HFFc6 (cell line): ENCODE data around the gene PTPN14. TPM values are rescaled to one million over a fixed set of nuclear protein-coding genes. Genes with fewer than 3 reads are reported as not detected.

Source experiments
- DNase-seq: peaks from one replicate; pipeline ENCODE4 v3.0.0-alpha.2; 2018
- H3K27ac Mint-ChIP-seq: 2 replicates; pipeline ENCODE4 v1.8.0; 2020; ENCODE audit warnings: mild to moderate bottlenecking, mixed read lengths
- H3K27me3 Mint-ChIP-seq: 2 replicates; pipeline ENCODE4 v1.8.0; 2021; ENCODE audit warnings: mild to moderate bottlenecking, moderate library complexity, mixed read lengths; ENCODE audit not compliant: insufficient read depth
- H3K36me3 Mint-ChIP-seq: 2 replicates; pipeline ENCODE4 v1.8.0; 2021; ENCODE audit warnings: low read depth, mixed read lengths
- H3K4me1 Mint-ChIP-seq: 2 replicates; pipeline ENCODE4 v1.8.0; 2020; ENCODE audit warnings: low read depth, mixed read lengths
- H3K4me3 Mint-ChIP-seq: 2 replicates; pipeline ENCODE4 v1.8.0; 2020; ENCODE audit warnings: mild to moderate bottlenecking, moderate library complexity, mixed read lengths
- H3K9me3 Mint-ChIP-seq: 2 replicates; pipeline ENCODE4 v1.8.0; 2020; ENCODE audit warnings: mild to moderate bottlenecking, mixed read lengths
- total RNA-seq, 6 experiments: library from RNA; stranded (reverse); fragmentation: NEBNext Ultra II Directional; extraction: Animal tissue kit (Norgen Biotek cat#: 25700); gene quantifications; 2 replicates in 1 of 6; 3 replicates in 5 of 6; pipeline ENCODE4 v1.2.3, GENCODE V29; 2021
- TF ChIP-seq, protein P1 (sequence below): fragments of 200-600 bp; sonication (generic); IDR thresholded peaks from 2 replicates; pipeline ENCODE4 v1.5.0; 2021; ENCODE audit warnings: antibody characterized with exemption, mild to moderate bottlenecking

Gene PTPN14
- total RNA-seq, 6 experiments from 2014 or later = 93.6 to 140 (median 106) TPM

DNA sequence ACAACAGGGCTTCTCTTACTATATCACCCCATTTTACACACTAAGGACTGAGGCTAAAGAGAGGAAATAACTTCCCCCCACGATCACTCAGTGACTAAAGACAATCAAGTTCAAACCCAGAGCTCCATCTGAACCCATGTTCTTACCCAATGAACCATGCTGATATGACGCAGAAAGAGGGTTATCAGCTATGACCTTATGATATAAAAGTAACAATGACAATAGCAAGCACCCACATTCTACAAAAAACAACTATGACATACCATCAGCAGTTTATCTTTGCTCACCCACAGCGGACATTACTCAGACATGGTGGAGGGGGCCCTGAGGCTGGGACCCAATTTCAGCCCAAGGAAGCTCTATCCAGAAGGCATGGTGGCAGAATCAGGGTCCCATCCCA lies 75.7 kb downstream of the PTPN14 start:
- Mint-ChIP-seq H3K36me3 (peaks cover 17% of the 10 kb centered on the region), H3K4me1 (peaks cover 79% of the 10 kb centered on the region)

DNA sequence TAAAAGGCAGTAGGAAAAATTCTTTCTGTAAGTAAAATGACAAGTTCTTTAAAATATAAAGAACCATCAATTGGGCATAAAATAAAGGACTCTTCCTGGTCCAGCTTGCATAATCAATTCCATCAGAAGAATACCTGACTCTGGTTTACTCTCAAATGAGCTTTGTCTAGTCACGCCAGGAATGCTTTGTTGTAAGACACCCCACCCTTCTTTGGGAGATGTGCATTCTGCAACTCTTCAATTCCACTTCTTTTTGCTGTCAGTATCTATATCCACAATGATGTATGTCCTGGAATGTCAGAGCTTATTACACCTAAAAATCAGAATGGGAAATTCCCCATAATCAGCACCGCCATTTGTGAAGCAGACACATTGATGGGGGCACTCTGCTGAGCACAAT lies 76.1 kb downstream of the PTPN14 start:
- H3K36me3 Mint-ChIP-seq = peaks cover 14% of the 10 kb centered on the region

More for the DNA sequence above, 75.7 kb downstream of the PTPN14 start:
- DNase-seq = no peak
- Mint-ChIP-seq H3K4me3 (peak overlapping the region; percentile 69), H3K9me3 (no peaks in the 10 kb centered on the region), H3K27me3 (0 out of 2 replicates have a peak, but pooled peaks cover 2% of the 10 kb centered on the region), H3K27ac (peak overlapping the region; percentile 86)
- TF ChIP-seq, protein P1, sequence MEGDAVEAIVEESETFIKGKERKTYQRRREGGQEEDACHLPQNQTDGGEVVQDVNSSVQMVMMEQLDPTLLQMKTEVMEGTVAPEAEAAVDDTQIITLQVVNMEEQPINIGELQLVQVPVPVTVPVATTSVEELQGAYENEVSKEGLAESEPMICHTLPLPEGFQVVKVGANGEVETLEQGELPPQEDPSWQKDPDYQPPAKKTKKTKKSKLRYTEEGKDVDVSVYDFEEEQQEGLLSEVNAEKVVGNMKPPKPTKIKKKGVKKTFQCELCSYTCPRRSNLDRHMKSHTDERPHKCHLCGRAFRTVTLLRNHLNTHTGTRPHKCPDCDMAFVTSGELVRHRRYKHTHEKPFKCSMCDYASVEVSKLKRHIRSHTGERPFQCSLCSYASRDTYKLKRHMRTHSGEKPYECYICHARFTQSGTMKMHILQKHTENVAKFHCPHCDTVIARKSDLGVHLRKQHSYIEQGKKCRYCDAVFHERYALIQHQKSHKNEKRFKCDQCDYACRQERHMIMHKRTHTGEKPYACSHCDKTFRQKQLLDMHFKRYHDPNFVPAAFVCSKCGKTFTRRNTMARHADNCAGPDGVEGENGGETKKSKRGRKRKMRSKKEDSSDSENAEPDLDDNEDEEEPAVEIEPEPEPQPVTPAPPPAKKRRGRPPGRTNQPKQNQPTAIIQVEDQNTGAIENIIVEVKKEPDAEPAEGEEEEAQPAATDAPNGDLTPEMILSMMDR = no peak

DNA sequence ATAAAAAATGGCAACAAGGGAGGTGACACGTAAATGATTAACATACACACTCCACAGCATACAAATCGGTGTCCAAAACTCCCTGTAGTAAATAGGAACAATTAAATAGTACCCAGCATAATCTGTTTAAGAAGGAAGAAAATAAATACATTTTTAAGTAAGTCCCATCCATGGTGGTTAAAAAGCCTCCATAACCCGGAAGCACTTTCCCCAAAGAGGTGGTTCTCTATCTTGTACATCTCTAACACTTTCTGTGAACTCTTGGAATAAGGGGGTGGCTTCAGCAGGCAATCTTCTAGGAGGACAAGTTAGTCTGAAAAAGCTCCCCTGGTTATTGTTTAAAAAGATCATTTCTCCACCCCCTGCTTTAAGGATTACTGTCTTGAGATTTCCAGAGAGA lies 76.9 kb downstream of the PTPN14 start:
- peaks cover 75% of the 10 kb centered on the region for H3K4me1 Mint-ChIP-seq
- no peak for DNase-seq
- H3K27me3 Mint-ChIP-seq = 0 out of 2 replicates have a peak, but pooled peaks cover 2% of the 10 kb centered on the region
- no peaks in the 10 kb centered on the region for H3K9me3 Mint-ChIP-seq
- H3K27ac Mint-ChIP-seq = peak overlapping the region; percentile 31
- H3K4me3 Mint-ChIP-seq = no peak overlapping the region
- TF ChIP-seq, protein P1 = no peak
- H3K36me3 Mint-ChIP-seq = peaks cover 14% of the 10 kb centered on the region

More for the DNA sequence above, 76.1 kb downstream of the PTPN14 start:
- Mint-ChIP-seq H3K27ac (peak overlapping the region; percentile 86), H3K27me3 (0 out of 2 replicates have a peak, but pooled peaks cover 2% of the 10 kb centered on the region), H3K4me1 (peaks cover 75% of the 10 kb centered on the region), H3K4me3 (peak overlapping the region; percentile 69; the same call in 1 of the 2 replicates), H3K9me3 (no peaks in the 10 kb centered on the region)
- TF ChIP-seq, protein P1 = no peak
- DNase-seq = no peak

DNA sequence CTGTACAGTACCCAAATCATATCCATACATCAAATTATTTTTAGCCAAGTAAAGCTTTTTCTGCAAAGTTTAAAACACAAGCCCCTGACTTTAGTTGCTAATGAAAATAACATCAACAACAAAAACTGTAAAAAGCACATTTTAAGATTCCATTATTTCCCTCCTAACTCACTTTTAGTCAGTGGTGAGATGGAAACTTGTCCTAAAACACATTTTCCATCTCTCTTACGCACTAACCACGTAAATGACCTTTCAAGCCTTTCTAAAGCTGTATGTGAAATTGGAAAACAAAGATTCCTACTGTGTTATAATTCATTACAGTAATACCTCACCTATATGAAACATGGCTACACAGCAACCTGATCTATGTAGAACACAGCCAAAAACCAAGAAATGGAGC lies 77.5 kb downstream of the PTPN14 start:
- no peak overlapping the region for H3K4me3 Mint-ChIP-seq
- no peaks in the 10 kb centered on the region for H3K9me3 Mint-ChIP-seq
- 0 out of 2 replicates have a peak, but pooled peaks cover 2% of the 10 kb centered on the region for H3K27me3 Mint-ChIP-seq
- H3K27ac Mint-ChIP-seq = peak overlapping the region; percentile 31
- peaks cover 14% of the 10 kb centered on the region for H3K36me3 Mint-ChIP-seq
- peaks cover 81% of the 10 kb centered on the region for H3K4me1 Mint-ChIP-seq
- TF ChIP-seq, protein P1 = no peak
- no peak for DNase-seq

DNA sequence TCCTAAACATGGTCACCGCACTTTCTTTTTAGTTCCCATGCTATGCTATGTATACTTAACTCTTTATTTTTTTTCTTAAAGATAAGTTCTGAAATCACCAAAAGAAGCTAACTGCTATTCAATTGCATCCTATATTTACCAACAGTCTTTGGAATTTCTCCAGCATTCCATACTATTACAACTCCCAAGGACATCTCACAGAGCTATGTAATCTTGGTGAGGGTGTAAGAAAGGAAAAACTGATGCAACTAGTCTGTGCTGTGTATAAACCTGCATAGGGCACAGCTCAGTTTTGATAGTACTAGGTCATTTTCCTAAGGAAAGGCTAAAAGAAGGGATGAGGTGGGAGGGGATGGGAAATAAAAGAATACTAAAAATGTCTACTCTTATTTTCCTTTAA lies 78.0 kb downstream of the PTPN14 start:
- H3K27me3 Mint-ChIP-seq = 0 out of 2 replicates have a peak, but pooled peaks cover 2% of the 10 kb centered on the region
- peak overlapping the region; percentile 43 for H3K27ac Mint-ChIP-seq
- peaks cover 82% of the 10 kb centered on the region for H3K4me1 Mint-ChIP-seq
- H3K9me3 Mint-ChIP-seq = no peaks in the 10 kb centered on the region
- peaks cover 14% of the 10 kb centered on the region for H3K36me3 Mint-ChIP-seq
- peak; percentile 50 for DNase-seq
- TF ChIP-seq, protein P1 = no peak
- H3K4me3 Mint-ChIP-seq = no peak overlapping the region
